ENCODE measurements around the gene PER3. TPM values are rescaled to one million over a fixed set of nuclear protein-coding genes. Genes with fewer than 3 reads are reported as not detected.

The PER3 gene
- total and polyA plus RNA-seq, 2 of the 13 experiments (the other 11 are each of a cell fraction or from before 2014, with no cell fraction given) = 3.0 to 6.0 TPM

DNA sequence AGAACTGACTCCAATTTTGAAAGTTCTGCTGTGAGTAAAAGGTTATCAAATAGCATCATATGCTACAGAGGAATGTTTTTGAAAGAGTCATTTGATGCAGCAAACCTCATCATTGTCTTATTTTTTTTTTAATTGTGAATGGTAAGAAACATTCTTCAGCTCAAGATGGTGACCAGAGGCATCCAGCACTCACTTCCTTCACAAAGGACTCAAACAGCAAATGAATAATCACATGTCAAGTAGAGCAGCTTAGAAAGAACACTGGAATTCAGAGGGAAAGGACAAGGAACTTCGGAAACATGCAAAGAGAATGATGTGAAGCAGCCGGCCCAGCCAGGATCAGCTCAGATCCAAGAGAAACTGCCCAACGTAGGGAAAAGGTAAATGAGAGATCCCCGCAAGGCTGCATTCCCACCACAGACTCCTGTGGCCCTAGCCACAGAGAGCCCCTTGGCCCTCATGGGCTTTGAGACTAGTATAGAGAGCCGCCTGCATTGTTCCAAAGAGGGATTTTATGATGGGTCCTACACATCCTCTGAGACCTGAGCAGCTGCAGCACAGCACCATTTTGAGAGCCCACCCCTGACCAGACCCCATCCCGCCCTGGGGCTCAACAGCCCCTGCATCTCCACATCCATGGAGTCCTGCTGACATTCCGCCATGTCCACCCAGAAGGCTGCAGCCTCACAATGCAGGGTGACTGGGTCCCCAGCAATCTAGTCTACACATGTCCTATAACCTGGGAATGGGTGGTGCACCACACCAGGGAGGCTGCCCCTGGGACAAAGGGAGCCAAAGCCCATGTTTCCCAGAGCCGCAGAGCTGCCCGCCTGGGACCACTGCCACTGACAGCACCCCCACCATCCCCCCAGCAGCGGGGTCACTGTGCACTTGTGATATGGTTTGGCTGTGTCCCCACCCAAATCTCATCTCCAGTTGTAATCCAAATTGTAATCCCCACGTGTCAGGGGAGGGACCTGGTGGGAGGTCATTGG, 90.0 kb downstream of the PER3 start (continued):
- TF ChIP-seq, protein P1, sequence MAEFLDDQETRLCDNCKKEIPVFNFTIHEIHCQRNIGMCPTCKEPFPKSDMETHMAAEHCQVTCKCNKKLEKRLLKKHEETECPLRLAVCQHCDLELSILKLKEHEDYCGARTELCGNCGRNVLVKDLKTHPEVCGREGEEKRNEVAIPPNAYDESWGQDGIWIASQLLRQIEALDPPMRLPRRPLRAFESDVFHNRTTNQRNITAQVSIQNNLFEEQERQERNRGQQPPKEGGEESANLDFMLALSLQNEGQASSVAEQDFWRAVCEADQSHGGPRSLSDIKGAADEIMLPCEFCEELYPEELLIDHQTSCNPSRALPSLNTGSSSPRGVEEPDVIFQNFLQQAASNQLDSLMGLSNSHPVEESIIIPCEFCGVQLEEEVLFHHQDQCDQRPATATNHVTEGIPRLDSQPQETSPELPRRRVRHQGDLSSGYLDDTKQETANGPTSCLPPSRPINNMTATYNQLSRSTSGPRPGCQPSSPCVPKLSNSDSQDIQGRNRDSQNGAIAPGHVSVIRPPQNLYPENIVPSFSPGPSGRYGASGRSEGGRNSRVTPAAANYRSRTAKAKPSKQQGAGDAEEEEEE (CRISPR knock-in tag; IDR thresholded peaks at IDR 0.05; ENCODE audit: borderline replicate concordance) = no peak
- no peak for TF ChIP-seq YY1 (IDR thresholded peaks at IDR 0.05; ENCODE audit: insufficient read depth, insufficient replicate concordance, low read depth, low read length)
- TF ChIP-seq KDM5B (CRISPR knock-in tag; IDR thresholded peaks at IDR 0.05; ENCODE audit: borderline replicate concordance) = no peak
- no peak for TF ChIP-seq KLF9 (CRISPR knock-in tag; IDR thresholded peaks at IDR 0.05; ENCODE audit: low read depth)
- TF ChIP-seq, protein P2, sequence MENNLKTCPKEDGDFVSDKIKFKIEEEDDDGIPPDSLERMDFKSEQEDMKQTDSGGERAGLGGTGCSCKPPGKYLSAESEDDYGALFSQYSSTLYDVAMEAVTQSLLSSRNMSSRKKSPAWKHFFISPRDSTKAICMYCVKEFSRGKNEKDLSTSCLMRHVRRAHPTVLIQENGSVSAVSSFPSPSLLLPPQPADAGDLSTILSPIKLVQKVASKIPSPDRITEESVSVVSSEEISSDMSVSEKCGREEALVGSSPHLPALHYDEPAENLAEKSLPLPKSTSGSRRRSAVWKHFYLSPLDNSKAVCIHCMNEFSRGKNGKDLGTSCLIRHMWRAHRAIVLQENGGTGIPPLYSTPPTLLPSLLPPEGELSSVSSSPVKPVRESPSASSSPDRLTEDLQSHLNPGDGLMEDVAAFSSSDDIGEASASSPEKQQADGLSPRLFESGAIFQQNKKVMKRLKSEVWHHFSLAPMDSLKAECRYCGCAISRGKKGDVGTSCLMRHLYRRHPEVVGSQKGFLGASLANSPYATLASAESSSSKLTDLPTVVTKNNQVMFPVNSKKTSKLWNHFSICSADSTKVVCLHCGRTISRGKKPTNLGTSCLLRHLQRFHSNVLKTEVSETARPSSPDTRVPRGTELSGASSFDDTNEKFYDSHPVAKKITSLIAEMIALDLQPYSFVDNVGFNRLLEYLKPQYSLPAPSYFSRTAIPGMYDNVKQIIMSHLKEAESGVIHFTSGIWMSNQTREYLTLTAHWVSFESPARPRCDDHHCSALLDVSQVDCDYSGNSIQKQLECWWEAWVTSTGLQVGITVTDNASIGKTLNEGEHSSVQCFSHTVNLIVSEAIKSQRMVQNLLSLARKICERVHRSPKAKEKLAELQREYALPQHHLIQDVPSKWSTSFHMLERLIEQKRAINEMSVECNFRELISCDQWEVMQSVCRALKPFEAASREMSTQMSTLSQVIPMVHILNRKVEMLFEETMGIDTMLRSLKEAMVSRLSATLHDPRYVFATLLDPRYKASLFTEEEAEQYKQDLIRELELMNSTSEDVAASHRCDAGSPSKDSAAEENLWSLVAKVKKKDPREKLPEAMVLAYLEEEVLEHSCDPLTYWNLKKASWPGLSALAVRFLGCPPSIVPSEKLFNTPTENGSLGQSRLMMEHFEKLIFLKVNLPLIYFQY (CRISPR knock-in tag; IDR thresholded peaks at IDR 0.05; ENCODE audit: borderline replicate concordance) = no peak
- TF ChIP-seq REPIN1 (CRISPR knock-in tag; IDR thresholded peaks at IDR 0.05; ENCODE audit: borderline replicate concordance, low read depth) = no peak
- TF ChIP-seq SMAD3 (CRISPR knock-in tag; IDR thresholded peaks at IDR 0.05) = no peak
- no peak for TF ChIP-seq KDM6A (CRISPR knock-in tag; IDR thresholded peaks at IDR 0.05; ENCODE audit: low read depth)
